DMS153 (cell line): ENCODE data around the gene SLC36A4.
"Not testable (repeated sequence)": the region's sequence is repeated elsewhere in the genome, so short reads cannot be mapped to it uniquely, and the experiment has no call there.

ENCODE experiments used
- DNase-seq: peaks from one replicate; lab custom pipeline; 2025; lab: John Stamatoyannopoulos, UW

The SLC36A4 gene

DNA sequence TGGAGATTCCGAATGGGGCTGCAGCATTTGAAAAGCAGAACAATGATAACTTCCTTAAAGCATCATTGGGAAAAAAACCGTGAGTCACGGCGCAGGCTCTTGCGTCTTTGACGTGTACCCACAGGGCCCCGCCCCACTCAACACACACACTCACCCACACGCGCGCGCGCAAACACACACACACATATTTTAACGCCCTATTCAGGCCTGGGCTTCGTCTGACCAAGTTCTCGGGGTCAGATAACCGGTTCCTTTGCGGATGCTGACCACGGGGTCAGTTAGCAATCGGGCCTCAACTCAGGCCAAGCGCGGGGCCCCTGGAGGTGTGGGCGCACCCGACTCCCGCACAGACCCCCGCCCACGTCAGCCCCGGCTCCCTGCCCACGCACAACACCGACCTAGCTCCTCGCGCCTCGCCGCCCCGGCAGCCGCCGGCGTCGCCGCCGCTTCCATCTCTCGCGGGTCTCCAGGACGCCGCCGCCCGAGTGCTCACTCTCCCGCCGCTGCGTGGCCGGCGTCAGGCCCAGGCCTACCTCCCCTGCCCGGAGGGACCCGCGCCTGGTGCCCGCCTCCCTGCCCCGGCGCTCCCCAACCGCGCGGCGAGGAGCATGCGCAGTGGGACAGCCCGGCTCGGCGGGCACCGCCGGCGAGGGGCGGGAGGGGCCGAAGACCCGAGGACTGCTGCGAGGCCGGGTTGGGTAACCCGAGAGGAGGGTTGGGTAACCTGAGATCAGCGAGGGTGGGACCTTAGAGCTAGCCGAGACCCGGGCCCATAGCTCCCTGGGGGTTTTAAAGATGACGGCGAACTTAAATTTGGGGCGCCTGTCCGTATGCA, at the start of gene SLC36A4:
SLC36A4 (minus strand) TSS at position 612 of the 835 bp plus-strand sequence; CDS start at position 453, 159 bp downstream.
- peak; percentile 89 for DNase-seq

DNA sequence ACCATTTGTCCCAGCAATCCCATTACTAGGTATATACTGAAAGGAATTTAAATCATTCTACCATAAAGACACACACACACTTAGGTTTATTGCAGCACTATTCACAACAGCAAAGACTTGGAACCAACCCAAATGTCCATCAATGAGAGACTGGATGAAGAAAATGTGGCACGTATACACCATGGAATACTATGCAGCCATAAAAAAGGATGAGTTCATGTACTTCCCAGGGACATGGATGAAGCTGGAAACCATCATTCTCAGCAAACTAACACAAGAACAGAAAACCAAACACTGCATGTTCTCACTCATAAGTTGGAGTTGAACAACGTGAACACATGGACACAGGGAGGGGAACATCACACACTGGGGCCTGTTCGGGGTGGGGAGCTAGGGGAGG, 49.0 kb upstream of the SLC36A4 start:
- DNase-seq = not testable (repeated sequence)

DNA sequence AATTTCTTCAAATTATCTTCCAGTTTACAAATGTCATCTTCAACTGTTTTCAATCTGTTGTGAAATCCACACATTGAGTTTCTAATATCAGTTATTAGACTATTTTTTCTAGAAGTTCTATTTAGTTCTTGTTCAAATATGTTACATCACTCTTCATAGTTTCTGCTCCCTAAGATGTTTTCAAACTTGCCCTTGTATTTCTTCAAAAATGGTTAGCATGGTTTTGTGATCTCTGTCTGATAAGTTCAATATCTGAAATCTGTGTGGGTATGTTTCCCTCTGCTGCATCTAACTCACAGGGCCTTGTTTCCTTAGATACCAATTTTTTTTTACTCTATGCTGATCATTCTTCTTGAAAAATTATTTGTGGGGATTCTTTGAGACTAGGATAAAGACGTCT, 46.2 kb upstream of the SLC36A4 start:
- DNase-seq = no peak

DNA sequence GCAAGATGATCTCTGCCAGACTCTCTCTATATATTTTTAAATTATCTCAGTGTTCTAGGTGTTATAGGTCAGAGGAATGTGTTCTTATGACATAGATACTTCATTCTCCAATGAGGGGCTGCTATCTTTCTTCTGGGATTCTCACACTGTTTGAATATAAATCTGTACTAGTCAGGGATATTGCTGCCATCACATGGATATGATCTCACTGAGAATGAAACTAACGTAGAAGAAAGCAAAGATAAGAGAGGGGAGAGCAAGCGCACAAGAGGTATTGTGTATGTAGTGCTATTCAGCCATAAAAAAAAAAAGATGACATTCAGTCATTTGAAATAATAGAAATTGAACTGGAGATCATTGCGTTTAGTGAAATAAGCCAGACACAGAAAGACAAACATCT, 42.2 kb upstream of the SLC36A4 start:
- DNase-seq = no peak

DNA sequence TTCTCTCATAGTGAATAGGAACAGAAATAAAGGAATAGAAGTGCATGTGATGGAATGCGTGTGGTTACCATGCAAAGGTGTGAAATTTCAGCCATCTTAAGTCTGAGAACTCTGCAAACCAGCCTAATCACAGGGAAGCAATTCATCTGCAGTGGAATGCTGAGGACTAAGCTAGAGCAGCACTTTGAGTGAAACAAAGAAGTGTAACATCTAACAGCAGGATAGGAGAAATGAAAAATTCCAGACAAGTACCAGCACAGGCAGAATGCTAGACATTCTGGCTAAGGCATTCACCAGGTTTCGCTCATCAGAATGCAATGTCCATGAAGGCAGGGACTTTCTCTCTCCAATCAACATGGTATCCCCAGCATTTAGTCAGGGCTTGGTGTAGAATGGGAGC, 41.2 kb upstream of the SLC36A4 start:
- no peak for DNase-seq

DNA sequence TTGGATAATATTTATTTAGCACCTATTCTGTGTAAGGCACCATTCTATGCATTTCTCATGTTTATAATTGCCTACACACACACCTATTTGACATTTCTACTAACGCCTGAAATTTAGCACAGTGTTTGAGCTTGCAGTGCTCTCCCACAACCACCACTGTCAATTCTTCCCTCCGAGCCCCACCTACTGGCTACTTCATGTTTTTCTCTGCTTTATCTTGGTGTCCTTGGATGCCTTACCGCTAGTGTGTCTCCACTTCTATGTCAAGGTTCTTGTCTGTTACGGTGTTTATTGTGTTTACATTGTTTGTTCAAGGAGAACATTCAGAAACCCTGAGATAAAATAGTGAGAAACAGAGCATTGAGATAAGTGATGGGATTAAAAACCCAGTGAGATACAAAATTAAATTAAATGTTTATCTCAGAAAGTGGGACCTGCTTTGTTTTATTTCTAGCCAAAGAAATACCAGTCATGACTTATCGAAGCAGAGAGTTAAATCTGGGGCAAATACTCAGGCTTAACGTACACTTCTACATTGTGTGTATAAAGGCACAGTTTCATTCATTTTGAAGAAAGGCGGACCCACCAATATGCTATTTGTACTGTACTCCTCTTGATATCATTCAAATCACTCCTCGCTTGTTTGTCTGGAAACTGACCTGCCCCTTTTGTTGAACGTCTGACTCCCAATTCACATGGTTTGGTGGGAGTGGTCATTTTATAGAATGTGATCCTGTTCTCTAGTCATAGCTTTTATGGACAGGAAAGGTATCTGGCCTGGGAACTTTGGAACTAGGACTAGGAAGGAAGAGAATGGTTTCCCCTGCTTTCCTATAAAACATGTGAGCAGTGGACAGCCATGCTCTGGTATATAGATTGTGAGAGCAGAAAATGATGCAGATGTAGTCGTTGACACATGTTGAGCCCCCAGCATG, 39.2 kb upstream of the SLC36A4 start:
- DNase-seq = no peak

DNA sequence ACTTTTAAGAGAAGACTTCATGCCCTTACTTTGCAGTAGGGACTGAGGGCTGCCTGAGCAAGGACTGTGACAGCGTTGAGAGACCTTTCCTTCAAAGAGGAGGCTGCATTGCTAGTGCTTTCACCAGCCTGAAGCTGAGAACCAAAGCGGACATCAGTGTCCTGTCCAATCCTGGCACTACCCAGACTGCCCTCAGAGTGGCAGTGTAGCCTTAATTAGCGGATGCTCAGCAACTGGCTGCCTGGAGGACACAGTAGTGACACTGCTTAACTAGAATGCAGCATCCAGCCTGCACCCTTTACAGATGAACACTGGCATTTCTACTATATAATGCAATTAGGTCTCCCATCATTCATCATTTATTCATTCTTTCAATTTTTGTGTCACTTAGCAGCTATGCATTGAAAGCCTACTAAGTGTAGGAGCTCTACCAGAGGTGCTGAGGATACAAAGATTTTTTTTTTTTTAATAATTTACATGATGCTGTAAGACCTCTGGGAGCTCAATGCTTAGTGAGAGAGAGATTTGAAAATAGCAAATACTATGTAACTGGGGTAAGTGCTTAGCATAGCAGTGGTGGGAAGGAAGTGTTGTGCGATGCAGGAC, 36.9 kb upstream of the SLC36A4 start:
- peak; percentile 90 for DNase-seq

DNA sequence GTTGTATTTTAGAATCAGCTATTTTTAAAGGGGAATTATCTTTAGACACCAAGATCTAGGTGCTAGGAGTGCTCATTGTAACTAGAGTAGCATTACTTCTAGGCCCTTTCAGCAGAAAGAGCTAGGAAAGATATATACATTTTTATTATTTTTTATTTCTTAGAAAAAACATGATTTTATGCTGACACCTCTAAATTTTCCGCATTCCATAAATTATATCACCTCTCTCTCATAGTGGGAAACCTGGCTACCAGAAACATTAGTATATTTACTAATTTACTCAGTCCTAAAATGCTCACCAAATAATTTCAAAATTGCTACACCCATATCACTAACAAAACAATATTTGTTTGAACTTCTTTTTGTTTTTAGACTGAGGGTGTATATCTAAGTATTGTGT, 32.1 kb upstream of the SLC36A4 start:
- DNase-seq = no peak

DNA sequence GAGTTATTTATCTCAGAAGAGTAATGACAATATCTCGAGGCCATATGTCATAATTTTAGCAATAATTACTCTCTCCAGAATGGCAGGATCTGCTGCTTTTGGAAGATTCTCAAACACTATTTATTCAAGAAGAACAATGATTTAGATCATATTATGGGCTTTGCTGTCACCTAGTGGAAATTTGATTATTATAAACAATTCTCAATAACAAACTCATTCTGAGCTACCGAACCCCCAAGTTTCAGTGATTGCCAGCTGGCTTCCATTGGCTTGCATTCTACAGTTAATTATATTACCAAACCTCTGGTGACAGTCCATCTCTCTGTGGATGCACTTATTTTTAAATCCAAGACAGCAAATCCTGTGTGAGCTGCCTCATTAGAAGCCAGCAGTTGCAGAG, 27.9 kb upstream of the SLC36A4 start:
- peak; percentile 59 for DNase-seq

DNA sequence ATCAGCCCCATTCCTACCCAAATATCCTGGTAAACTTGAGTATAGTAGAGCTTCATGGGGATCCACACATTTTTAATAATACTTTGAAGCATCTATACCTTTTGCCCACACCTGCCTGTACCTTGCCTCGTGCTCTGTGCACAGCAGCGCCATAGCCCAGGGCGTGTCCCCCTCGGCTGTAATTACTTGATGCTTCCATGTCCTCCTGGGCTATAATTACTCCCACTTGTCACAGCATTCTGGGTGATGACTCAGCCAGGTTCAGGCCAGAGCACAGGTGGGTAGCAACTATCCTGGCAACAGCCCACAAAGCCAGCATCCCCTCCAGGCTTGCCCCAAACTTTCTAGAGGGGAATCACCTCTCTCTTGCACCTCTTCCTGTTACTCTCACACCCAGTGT, 23.7 kb upstream of the SLC36A4 start:
- peak; percentile 86 for DNase-seq

DNA sequence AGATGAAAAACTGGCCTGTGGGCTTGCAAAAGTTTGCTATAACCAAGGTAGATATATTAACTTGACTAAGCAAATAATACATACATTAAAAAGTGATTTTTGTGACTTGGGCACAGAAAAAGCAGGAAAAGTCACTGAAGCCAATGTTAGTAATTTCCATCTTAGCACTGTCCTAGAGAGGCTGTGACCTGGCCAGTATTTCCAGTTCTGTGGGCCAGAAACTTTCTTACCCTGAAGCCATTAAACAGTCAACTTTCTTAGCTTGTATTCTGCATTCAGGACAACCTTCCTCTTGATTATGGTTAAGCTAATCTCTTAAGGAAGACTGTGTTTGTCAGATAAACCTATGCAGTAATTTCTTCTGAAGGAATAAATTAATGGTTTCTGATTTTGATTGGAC, 22.3 kb upstream of the SLC36A4 start:
- DNase-seq = no peak

DNA sequence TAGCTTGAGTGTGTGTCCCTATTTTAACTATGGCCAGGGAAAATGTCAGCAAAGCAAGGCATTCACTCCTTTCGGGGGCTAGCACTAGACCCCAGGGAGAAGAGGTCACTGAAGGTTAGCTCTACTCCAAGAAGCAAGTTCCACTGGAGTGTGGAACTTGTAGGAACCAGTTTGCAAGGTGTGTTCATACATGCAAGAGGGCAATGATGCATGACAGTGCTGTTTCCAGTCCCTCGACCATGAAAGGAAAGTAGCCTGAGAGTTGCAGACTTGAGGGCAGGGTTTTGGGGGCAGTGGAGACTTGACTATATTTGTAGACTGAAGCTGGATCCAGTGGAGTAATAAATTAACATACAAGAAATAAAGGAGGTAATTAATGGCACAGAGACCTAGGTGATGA, 21.6 kb upstream of the SLC36A4 start:
- peak; percentile 9 for DNase-seq

DNA sequence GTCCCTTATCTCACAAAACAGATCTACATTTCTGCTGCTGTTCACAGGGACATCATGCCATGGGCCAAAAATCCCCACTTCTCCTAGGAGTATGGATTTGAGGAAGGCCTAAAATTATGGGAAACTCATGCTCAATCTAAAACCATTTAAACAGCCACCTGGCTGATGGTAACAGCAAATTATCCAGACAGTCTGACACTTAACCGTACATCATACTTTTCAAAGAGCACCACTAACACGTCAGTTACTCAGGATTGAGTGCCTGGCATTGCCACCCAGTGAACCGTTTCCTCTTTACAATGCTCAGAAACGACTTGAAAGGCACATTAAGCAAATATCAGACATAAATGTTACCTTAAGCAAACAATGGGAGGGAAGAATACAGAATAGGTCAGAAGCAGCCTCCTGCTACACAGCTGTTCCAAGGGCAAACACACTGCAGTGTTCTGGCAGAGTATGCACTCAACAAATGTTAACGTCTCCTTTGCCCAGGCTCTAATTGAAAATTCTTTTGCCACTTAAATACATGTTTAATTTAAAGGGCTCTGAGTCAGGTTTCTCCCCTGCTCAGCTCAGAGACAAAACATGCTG, 18.8 kb upstream of the SLC36A4 start:
- DNase-seq = peak; percentile 100

DNA sequence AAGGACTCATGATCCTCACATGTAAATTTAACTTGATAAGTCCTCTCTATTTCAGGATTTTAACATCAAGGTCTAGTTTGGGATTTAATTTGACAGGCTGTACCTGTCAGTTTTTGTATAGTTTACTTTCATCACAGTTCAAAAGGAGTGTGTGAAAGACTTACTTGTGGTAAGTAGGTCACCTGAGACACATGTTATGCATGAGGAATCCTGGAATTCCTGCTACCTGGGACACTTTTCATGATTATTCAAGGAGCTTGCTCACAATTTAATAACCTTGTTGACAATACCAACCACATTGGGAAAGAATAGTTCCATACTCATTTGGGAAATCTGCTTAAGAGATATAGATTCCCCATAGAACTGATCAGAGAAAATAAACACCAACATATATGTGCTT, 15.8 kb upstream of the SLC36A4 start:
- no peak for DNase-seq

DNA sequence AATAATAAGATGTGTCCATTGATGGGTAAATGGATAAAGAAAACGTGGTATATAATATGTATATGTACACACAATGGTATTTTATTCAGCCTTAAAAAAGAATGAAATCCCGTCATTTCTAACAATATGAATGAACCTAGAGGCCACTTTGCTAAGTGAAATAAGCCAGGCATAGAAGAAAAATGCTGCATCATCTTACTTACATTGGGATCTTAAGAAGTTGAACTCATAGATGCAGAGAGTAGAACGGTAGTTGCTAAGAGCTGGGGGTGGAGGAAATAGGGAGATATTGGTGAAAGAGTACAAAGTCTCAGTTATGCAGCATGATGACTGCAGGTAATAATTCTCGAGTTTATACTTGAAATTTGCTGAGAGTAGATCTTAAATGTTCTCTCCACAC, 14.3 kb upstream of the SLC36A4 start:
- DNase-seq = no peak

DNA sequence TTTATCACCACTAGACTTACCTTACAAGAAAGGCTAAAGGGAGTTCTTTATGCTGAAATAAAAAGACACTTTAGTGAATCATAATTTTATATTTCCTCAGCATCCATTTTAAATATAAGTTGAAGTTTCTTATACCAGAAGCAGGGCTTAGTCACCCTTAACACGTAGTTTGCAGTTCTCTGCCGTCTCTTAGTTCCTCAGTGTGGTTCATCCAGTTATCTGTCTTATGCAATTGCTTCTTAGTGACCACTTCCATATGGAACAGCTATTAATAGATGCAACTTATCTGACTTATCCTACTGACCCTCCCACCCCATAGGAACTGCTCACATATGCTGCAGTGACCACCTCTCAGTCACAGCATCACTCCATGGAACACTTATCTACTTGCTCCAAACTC, 11.7 kb upstream of the SLC36A4 start:
- no peak for DNase-seq

DNA sequence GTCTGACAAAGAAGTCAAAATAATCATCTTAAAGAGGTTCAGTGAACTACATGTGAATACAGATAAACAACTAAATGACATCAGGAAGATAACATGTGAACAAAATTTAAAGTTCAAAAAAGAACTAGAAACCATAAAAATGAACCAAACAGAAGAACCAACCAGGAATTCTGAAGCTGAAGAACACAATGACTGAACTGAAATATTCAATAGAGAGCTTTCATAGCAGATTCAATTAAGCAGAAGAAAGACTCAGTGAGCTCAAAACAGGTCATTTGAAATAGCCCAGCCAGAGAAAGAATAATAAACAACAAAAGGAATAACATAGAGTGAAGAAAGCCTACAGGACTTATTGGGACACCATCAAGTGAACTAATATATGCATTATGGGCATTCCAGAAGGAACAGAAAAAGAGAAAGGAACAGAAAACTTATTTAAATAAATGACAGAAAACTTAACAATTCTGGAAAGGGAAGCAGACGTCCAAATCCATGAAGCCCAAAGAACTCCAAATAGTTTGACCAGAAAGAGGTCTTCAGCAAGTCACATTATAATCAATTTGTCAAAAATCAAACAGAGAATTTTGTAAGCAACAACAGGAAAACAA, 11.0 kb upstream of the SLC36A4 start:
- no peak for DNase-seq

DNA sequence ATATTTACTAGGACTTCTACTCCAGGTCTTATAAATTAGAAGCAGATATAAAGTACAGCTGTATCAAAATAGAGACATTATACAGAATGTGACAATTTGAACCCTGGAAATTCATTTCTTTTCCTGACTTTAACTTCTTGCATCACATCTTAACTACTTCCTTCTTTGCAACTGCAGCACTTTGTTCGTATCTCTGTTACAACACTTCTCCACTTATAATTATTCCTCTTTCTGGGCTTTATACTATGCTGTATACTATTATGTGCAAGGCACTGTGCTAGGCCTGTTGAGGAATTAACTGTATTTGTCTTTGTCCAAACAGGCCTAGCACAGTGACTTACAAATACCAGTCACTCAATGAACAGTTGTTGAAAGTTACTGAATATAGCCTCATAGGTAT, 1.8 kb upstream of the SLC36A4 start:
- DNase-seq = no peak

DNA sequence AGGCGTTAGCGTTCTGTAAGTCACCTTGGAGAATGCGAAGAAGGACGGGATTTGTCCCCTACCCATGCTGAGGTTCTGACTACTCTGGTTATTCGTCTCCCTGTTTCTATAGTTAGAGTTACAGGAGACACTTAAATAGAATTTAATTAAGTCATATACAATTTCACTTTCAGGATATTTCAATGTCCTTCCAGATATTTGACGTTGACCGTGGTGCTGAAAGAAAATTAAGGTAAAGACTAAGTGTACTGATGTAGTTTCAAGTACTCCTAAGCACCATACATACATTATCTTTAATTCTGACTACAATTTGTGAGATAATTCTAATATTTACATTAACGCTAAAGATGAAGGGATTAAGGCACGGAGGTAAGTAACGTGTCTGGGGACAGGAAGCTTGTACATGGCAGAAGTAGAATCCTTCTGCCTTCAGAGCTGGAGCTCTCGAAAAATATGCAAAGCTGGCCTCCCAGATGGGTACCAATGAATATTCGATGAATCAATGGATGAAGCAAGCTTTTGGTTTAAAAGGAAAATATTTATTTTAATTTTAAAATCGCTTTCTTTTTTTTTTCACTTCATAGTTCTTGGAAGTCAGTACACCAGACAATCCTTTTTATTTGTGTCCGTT, 539 bp upstream of the SLC36A4 start:
- no peak for DNase-seq

DNA sequence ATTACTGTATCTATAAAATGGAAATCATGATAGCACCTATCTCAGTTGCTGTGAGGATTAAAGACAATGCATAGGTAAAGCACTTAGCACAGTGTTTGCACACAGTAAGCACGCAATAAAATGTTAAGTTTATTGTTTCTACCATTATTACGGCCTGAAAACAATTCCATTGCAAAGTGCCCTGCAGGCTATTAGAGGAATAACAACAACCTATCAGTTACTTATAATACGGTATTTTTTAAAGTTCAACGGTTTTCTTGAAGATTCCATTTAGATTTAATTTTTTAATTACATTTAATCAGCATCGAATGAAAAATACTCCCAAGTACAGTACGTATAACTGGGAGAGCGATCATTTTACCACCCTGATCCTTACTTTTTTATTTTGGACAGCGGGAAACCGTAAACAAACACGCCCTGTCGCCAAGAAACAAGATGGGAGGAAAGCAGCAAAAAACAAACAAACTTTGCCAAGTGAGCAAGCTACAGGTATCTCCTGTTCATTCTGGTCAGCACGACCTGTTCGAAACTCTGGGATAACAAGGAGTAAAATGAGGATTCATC, 893 bp downstream of the SLC36A4 start:
- peak; percentile 59 for DNase-seq
